ENCODE measurements around the gene ZNF438.
"Not testable (repeated sequence)": the region's sequence is repeated elsewhere in the genome, so short reads cannot be mapped to it uniquely, and the experiment has no call there.

ZNF438 gene, protein sequence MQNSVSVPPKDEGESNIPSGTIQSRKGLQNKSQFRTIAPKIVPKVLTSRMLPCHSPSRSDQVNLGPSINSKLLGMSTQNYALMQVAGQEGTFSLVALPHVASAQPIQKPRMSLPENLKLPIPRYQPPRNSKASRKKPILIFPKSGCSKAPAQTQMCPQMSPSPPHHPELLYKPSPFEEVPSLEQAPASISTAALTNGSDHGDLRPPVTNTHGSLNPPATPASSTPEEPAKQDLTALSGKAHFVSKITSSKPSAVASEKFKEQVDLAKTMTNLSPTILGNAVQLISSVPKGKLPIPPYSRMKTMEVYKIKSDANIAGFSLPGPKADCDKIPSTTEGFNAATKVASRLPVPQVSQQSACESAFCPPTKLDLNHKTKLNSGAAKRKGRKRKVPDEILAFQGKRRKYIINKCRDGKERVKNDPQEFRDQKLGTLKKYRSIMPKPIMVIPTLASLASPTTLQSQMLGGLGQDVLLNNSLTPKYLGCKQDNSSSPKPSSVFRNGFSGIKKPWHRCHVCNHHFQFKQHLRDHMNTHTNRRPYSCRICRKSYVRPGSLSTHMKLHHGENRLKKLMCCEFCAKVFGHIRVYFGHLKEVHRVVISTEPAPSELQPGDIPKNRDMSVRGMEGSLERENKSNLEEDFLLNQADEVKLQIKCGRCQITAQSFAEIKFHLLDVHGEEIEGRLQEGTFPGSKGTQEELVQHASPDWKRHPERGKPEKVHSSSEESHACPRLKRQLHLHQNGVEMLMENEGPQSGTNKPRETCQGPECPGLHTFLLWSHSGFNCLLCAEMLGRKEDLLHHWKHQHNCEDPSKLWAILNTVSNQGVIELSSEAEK

DNA sequence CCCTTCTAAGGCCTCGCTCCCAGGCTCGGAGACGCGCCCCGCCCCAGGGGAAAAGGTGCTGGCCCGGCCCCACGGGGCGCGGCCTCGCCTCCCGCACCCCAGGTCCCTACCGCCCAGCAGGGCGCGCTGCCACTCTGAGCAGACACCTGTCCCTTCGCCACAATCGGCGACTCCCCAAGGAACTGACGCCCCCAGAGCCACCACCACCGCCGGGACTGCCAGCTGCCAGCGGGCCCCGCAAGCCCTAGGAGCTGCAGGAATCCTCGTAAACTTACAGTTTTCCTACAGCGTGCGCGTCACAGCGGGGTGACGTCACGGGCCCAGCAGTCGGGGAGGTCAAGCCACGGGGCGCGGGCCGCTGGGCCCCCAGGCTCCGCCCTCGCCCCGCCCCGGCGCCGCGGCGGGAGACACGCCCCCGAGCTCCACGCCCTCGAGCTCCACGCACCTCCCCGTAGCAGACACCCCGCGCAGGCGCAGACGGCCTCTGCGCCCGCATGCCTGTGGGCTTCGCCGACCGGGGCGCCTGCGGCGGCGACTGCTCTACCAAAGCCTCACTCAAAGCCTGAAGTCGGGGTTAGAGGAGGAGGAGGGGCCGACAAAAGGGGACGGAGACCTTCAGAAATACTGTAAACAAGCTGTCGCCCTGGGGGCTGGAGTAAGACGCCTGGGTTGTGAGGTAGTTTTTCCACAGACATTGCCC lies at the start of gene ZNF438:
Gene ZNF438 (minus strand): TSS at position 308 of the 700 bp plus-strand sequence. CDS start 154,831 bp downstream, outside the sequence.
- DNase-seq, result peak; percentile 97

- no peak for DNase-seq
Observed at GRCh38 chr10:31076610-31076988, 44.9 kb upstream of the ZNF438 start.

DNA sequence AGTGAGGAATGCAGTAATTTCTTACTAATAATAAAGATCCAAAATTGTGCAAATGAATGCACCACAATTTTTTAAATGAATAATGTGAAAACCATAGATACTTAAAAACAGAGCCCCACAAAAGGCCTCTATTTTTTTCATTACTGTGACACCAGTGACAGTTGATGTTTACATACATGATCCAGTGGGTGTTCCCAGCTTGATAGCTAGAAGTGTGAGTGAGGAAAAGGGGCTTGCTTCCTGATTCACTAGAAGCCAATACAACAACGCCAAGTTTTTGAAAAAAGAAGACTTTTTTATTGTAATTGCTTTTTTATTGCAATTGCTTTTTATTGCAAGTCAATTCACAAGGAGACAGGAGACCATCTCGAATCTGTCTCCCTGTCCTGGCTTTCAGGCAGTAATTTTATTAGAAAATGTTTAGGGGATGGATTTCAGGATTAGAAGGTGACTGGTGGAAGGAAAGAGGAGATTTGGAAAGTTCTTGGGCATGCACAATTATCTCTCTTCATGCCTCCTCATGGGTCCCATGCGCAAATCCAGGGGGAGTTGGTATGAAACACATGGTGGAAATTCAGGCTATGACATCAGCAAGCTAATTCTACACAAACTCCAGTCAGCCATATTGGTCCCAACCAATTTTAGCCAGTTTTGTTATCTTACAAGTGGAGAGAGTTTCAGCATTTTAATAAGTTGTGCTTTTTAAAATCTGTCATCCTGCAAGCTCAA lies 44.4 kb upstream of the ZNF438 start:
- no peak for DNase-seq

GRCh38 chr10:31075434-31075833 lies 43.8 kb upstream of the ZNF438 start:
- no peak for DNase-seq

- no peak for DNase-seq
Observed at GRCh38 chr10:31074722-31075086, 43.0 kb upstream of the ZNF438 start.

- no peak for DNase-seq
Observed at GRCh38 chr10:31073996-31074721, 42.5 kb upstream of the ZNF438 start.

DNA sequence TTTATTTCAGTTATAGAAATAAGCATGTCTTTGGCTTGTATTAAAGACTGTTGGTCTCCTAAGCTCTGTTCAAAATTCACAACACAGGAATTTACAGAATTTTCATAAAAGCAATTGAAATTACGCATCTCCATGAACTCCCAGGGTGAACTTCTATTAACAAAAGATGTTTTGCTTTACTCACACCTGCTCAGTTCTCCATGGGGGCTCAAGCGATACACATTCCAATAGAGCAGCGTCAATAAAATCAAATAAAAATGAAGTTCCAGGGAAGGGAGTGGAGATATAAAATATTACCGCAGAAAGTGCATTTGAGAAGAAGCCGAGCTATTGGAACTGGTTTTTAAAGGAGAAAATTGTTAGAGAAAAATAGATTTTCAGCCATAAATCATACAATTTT lies 41.5 kb upstream of the ZNF438 start:
- DNase-seq, result no peak

GRCh38 chr10:31072451-31072850 lies 40.8 kb upstream of the ZNF438 start:
- no peak for DNase-seq

DNA sequence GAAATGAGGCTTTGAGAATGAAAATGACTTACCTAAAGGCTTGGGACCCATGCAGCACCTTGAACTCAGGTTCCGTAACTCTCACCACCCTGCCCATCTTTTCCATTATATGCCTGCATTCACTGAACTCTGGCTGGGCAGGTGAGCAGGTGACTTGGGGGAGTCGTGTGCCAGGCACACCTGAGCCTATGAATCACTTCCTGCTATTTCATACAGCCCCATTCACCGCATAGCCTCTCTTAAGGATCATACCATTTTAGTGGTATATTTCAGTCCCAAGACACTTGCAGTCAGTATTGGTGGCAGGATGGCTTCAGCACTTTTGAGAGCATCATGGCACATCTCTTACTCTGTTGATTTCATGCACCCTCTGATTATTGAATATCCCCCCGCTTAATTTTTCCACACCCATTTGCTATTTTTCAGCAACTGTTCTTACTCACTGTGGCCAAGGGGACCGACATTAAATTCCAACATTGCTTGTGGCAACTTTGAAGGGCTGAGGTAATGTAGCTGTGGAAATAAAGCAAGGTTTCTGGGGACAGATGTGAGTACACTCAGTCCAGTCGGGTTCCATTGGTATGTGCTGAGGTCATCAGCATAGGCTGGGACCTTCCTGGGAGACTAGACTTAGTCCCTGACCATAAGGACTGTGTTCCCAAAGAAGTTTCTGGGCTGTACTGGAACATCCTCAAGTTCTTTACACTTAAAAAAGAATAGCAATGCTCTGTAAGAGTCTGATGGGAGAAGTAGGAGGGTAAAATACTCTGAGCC lies 39.8 kb upstream of the ZNF438 start:
- DNase-seq, result no peak

GRCh38 chr10:31070691-31071090 lies 39.0 kb upstream of the ZNF438 start:
- DNase-seq, result no peak

DNA sequence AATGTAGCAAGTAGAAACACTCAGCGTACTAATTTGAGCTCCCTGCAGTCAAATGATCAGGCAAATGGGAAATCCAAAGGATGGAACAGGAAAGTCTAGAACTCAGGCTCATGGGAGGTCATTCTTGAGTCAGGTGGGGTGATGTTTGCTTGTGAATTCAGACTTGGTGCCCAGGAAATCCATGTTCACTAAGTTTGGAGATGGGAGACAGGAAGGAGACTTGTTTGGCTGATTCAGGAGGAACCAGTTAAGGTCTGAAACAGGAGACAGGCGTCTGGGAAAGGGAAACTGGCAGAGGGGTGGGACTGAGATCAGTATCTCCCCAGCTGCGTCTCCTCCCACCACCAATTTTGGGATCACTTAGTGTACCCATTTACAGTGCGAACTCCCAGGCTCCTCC lies 38.4 kb upstream of the ZNF438 start:
- no peak for DNase-seq

- no peak for DNase-seq
Observed at GRCh38 chr10:31069411-31069810, 37.7 kb upstream of the ZNF438 start.

GRCh38 chr10:31064348-31064747 lies 32.7 kb upstream of the ZNF438 start:
- no peak for DNase-seq

DNA sequence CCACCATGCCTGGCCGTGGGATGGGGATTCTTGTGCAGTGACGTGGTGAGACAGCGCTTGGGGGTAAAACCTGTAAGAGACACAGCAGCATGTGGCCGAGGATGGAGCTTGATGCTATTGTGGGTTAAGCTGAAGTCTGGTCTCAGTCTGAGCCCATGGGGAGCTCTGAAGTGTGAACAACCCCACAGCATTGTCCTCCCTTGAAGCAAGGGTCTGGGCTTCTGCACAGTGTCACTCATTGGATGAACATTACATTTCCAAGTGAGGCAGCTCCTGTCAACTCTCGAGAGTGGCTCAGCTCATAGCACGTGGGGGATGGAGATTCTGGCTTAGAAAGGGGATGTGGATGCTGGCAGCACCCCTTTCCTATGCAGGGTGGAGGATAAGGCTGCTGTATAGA lies 32.2 kb upstream of the ZNF438 start:
- no peak for DNase-seq

GRCh38 chr10:31062856-31063255 lies 31.2 kb upstream of the ZNF438 start:
- DNase-seq, result no peak

GRCh38 chr10:31061941-31062340 lies 30.3 kb upstream of the ZNF438 start:
- no peak for DNase-seq

- no peak for DNase-seq
Observed at GRCh38 chr10:31058795-31059703, 27.4 kb upstream of the ZNF438 start.

DNA sequence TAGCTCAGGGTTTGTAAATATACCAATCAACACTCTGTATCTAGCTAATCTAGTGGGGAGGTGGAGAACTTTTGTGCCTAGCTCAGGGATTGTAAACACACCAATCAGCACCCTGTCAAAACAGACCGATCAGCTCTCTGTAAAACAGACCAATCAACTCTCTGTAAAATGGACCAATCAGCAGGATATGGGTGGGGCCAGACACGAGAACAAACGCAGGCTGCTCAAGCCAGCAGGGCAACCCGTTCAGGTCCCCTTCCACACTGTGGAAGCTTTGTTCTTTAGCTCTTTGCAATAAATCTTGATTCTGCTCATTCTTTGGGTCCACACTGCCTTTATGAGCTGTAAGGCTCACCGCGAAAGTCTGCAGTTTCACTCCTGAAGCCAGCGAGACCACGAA lies 25.0 kb upstream of the ZNF438 start:
- not testable (repeated sequence) for DNase-seq

GRCh38 chr10:31055573-31056251 lies 24.0 kb upstream of the ZNF438 start:
- no peak for DNase-seq

- DNase-seq, result no peak
Observed at GRCh38 chr10:31051703-31052102, 20.0 kb upstream of the ZNF438 start.

All from activated CD8-positive, alpha-beta memory T cell treated with anti-CD3 and anti-CD28 coated beads, Interleukin-2, amount 50 U/mL, for 4 hours (primary cell).